Measurements from ENCODE around the gene FXR1. TPM values are rescaled to one million over a fixed set of nuclear protein-coding genes. Genes with fewer than 3 reads are reported as not detected.

The FXR1 gene
- total and polyA plus RNA-seq, 2 of the 4 experiments (the other 2 are of a cell fraction) = 110 to 182 TPM

- Histone ChIP-seq H3K27ac (ENCODE audit: insufficient read depth, low read length) (no peak overlapping the region), H3K4me3 (ENCODE audit: insufficient read depth, low read depth, low read length) (no peak overlapping the region), H3K4me2 (ENCODE audit: low read depth, low read length) (no peak overlapping the region), H3K14ac (replicated peaks; ENCODE audit: low read depth, low read length) (no peak overlapping the region), H4K91ac (ENCODE audit: insufficient read depth, low read depth, low read length) (no peak overlapping the region), H2BK20ac (ENCODE audit: low read depth, low read length) (no peak overlapping the region), H3K4me1 (ENCODE audit: control insufficient read depth, insufficient read depth, low read length) (no peaks in the 10 kb centered on the region), H4K5ac (ENCODE audit: low read depth, low read length) (no peak overlapping the region), H2AFZ (replicated peaks; ENCODE audit: low read length, poor library complexity) (no peak overlapping the region), H3K23ac (ENCODE audit: low read depth, low read length) (no peak overlapping the region), H3K56ac (ENCODE audit: extremely low read depth, insufficient read depth, low read length) (no peak overlapping the region), H3K9me3 (ENCODE audit: control insufficient read depth, insufficient read depth, low read length) (peaks cover 8% of the 10 kb centered on the region), H3K9ac (ENCODE audit: low read depth, low read length) (no peak overlapping the region), H3K18ac (ENCODE audit: low read depth, low read length) (no peak overlapping the region), H4K20me1 (ENCODE audit: insufficient read depth, low read length) (no peaks in the 10 kb centered on the region), H3K27me3 (ENCODE audit: control insufficient read depth, insufficient read depth, low read length) (no peaks in the 10 kb centered on the region), H3K4ac (ENCODE audit: low read depth, low read length) (no peak overlapping the region), H3K79me1 (ENCODE audit: low read depth in 1 of 2, low read length in 2 of 2) (no peaks in the 10 kb centered on the region), H3K36me3 (ENCODE audit: control insufficient read depth, insufficient read depth, low read length) (no peaks in the 10 kb centered on the region), H2AK9ac (replicated peaks; ENCODE audit: low read depth, low read length, poor library complexity) (no peak overlapping the region), H2AK5ac (ENCODE audit: low read depth, low read length) (no peak overlapping the region), H2BK5ac (ENCODE audit: low read depth, low read length, poor library complexity, severe bottlenecking) (no peak overlapping the region), H2BK120ac (ENCODE audit: low read depth, low read length) (no peak overlapping the region), H3K9me1 (ENCODE audit: insufficient read depth, low read length) (no peaks in the 10 kb centered on the region), H4K8ac (ENCODE audit: low read depth in 2 of 2, low read length in 2 of 2) (no peak overlapping the region), H2BK15ac (ENCODE audit: low read depth, low read length) (no peak overlapping the region)
- BruUV-seq (replicated peaks) = no TSS peak
- in situ Hi-C loops (cut with MboI; ENCODE audit: low sequenced_read_pairs) (no loop called here), dilution Hi-C loops (cut with HindIII; ENCODE audit: low sequenced_read_pairs, unreplicated experiment) (no loop called here), intact Hi-C loops (cut with micrococcal nuclease) (no loop called here)
- TF ChIP-seq RAD21 (IDR thresholded peaks at IDR 0.05; ENCODE audit: low read length) = no peak
- no peak for TF ChIP-seq ELK1 (IDR thresholded peaks at IDR 0.05; ENCODE audit: borderline replicate concordance, low read depth, low read length)
- no peak for TF ChIP-seq USF2 (IDR thresholded peaks at IDR 0.05; ENCODE audit: low read depth, low read length)
- TF ChIP-seq MAZ (IDR thresholded peaks at IDR 0.05; ENCODE audit: borderline replicate concordance, low read depth, low read length) = no peak
- no peak for TF ChIP-seq MXI1 (IDR thresholded peaks at IDR 0.05; ENCODE audit: borderline replicate concordance, low read depth, low read length)
- no peak for TF ChIP-seq CHD1 (IDR thresholded peaks at IDR 0.05; ENCODE audit: low read depth, low read length)
- TF ChIP-seq CTCF (conservative IDR thresholded peaks at IDR 0.05; ENCODE audit: low read depth, low read length) = no peak
- no peak for TF ChIP-seq MAFK (IDR thresholded peaks at IDR 0.05; ENCODE audit: low read depth, low read length)
- no peak for TF ChIP-seq POLR2A (IDR thresholded peaks at IDR 0.05; ENCODE audit: low read depth, low read length)
- TF ChIP-seq NFE2L2 (IDR thresholded peaks at IDR 0.05; ENCODE audit: low read depth, low read length) = no peak
- no peak for TF ChIP-seq BHLHE40 (IDR thresholded peaks at IDR 0.05; ENCODE audit: low read depth, low read length)
- TF ChIP-seq RCOR1 (IDR thresholded peaks at IDR 0.05; ENCODE audit: insufficient replicate concordance, low read length) = no peak
- no peak for TF ChIP-seq RFX5 (IDR thresholded peaks at IDR 0.05; ENCODE audit: low read depth, low read length)
- no peak for TF ChIP-seq FOS (IDR thresholded peaks at IDR 0.05; ENCODE audit: low read depth, low read length)
- no peak for TF ChIP-seq CEBPB (IDR thresholded peaks at IDR 0.05; ENCODE audit: low read depth, low read length)
- TF ChIP-seq SMC3 (IDR thresholded peaks at IDR 0.05; ENCODE audit: low read depth, low read length) = no peak
- ATAC-seq (ENCODE audit: low read depth) = no peak
- POLR2A ChIA-PET (ENCODE audit: unreplicated experiment) = no interaction called here
- DNase-seq = no peak
- CTCF ChIA-PET = no interaction called here
Observed at GRCh38 chr3:181030948-181031347, 118.5 kb downstream of the FXR1 start.
